CD4-positive, alpha-beta T cell treated with Interleukin-10 for 1 hour (primary cell): ENCODE data around the gene TRIM39.

Experiments used
- DNase-seq: peaks from one replicate; pipeline ENCODE4 v3.0.0-alpha.2; 2020

TRIM39 gene

GRCh38 chr6:30328397-30328796 is 1.7 kb downstream of the TRIM39 start:
- DNase-seq: no peak

GRCh38 chr6:30329331-30329730 is 2.6 kb downstream of the TRIM39 start:
- DNase-seq: no peak

GRCh38 chr6:30331981-30332380 is 5.3 kb downstream of the TRIM39 start:
- DNase-seq: no peak

GRCh38 chr6:30334075-30334783 is 7.5 kb downstream of the TRIM39 start:
- DNase-seq: no peak

GRCh38 chr6:30340589-30341054 is 13.9 kb downstream of the TRIM39 start:
- DNase-seq: no peak

GRCh38 chr6:30341218-30341617 is 14.5 kb downstream of the TRIM39 start:
- DNase-seq: no peak

GRCh38 chr6:30341728-30342127 is 15.0 kb downstream of the TRIM39 start:
- no peak for DNase-seq

GRCh38 chr6:30344191-30344867 is 17.6 kb downstream of the TRIM39 start:
- DNase-seq: no peak

- peak; percentile 86 for DNase-seq
Observed at GRCh38 chr6:30344868-30345671, 18.3 kb downstream of the TRIM39 start, which contains the start of gene RPP21. RPP21 (plus strand) TSS chr6:30345156; CDS start chr6:30345172, 16 bp downstream.

- no peak for DNase-seq
Observed at GRCh38 chr6:30345852-30346251, 19.1 kb downstream of the TRIM39 start.

GRCh38 chr6:30348957-30349356 is 22.2 kb downstream of the TRIM39 start:
- DNase-seq: no peak

- DNase-seq: no peak
Observed at GRCh38 chr6:30349421-30350177, 22.9 kb downstream of the TRIM39 start.

GRCh38 chr6:30350524-30350923 is 23.8 kb downstream of the TRIM39 start:
- no peak for DNase-seq

GRCh38 chr6:30352550-30352949 is 25.8 kb downstream of the TRIM39 start:
- no peak for DNase-seq

GRCh38 chr6:30355281-30355680 is 28.6 kb downstream of the TRIM39 start:
- no peak for DNase-seq

GRCh38 chr6:30356536-30356935 is 29.8 kb downstream of the TRIM39 start:
- no peak for DNase-seq

- DNase-seq: peak; percentile 71
Observed at GRCh38 chr6:30357678-30358540, 31.2 kb downstream of the TRIM39 start.

- no peak for DNase-seq
Observed at GRCh38 chr6:30359276-30359675, 32.5 kb downstream of the TRIM39 start.

- no peak for DNase-seq
Observed at GRCh38 chr6:30360139-30360538, 33.4 kb downstream of the TRIM39 start.

- DNase-seq: no peak
Observed at GRCh38 chr6:30361661-30362060, 34.9 kb downstream of the TRIM39 start.

GRCh38 chr6:30363459-30363858 is 36.7 kb downstream of the TRIM39 start:
- no peak for DNase-seq

- DNase-seq: no peak
Observed at GRCh38 chr6:30364591-30364990, 37.9 kb downstream of the TRIM39 start.
